PC-3 (cell line): ENCODE measurements around the gene NEGR1.

Experiments
- EZH2phosphoT487 ChIP-seq: fragments of 300-600 bp; sonication (generic); IDR thresholded peaks from 2 replicates; pipeline ENCODE4 v1.6.1; 2018; ENCODE audit warnings: mild to moderate bottlenecking, antibody characterized with exemption, low read length, borderline replicate concordance
- TF ChIP-seq, protein P1 (sequence below): fragments of 300-600 bp; sonication (generic); conservative IDR thresholded peaks from 2 replicates; pipeline ENCODE4 v1.5.1; 2017; ENCODE audit warnings: antibody characterized with exemption, low read depth, mild to moderate bottlenecking, low read length

DNA sequence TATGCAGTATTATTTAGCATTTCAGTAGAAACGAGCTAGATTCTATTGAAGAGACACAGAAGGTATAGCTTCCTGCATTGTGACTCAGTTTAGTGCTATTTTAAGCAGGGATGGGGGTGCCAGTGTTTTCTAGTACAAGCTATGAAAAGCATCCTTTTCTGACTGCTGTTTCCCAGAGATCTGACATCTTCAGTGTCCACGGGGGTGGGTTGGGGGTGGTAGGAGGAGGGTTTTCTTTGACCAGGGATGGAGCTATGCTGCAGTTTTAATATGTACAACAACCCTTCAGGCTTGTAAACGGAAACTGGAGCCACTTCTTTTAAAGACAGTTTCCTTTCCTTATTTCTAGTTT is 2.7 kb upstream of the NEGR1 start:
- TF ChIP-seq, protein P1, sequence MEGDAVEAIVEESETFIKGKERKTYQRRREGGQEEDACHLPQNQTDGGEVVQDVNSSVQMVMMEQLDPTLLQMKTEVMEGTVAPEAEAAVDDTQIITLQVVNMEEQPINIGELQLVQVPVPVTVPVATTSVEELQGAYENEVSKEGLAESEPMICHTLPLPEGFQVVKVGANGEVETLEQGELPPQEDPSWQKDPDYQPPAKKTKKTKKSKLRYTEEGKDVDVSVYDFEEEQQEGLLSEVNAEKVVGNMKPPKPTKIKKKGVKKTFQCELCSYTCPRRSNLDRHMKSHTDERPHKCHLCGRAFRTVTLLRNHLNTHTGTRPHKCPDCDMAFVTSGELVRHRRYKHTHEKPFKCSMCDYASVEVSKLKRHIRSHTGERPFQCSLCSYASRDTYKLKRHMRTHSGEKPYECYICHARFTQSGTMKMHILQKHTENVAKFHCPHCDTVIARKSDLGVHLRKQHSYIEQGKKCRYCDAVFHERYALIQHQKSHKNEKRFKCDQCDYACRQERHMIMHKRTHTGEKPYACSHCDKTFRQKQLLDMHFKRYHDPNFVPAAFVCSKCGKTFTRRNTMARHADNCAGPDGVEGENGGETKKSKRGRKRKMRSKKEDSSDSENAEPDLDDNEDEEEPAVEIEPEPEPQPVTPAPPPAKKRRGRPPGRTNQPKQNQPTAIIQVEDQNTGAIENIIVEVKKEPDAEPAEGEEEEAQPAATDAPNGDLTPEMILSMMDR = no peak
- TF ChIP-seq EZH2phosphoT487 = no peak
